ENCODE measurements around the gene ISG20.

Gene ISG20

GRCh38 chr15:88653200-88654064 is 14.6 kb downstream of the ISG20 start:
- no peak overlapping the region for H3K4me2 ChIP-seq (ENCODE audit: low read length)
- H3K36me3 ChIP-seq (ENCODE audit: control insufficient read depth, insufficient read depth, low read length) = no peaks in the 10 kb centered on the region
- no peaks in the 10 kb centered on the region for H3K27me3 ChIP-seq (ENCODE audit: control insufficient read depth, insufficient read depth, low read length)
- no peak for TF ChIP-seq CTCF (IDR thresholded peaks at IDR 0.05)
- H2AFZ ChIP-seq = no peak overlapping the region
- no peaks in the 10 kb centered on the region for H3K79me2 ChIP-seq
- no peaks in the 10 kb centered on the region for H3K9me3 ChIP-seq (ENCODE audit: control insufficient read depth, low read length)
- no peak overlapping the region for H3K4me3 ChIP-seq (ENCODE audit: low read depth, low read length)
- no peak overlapping the region for H3K9ac ChIP-seq
- peaks cover 2% of the 10 kb centered on the region for H3K4me1 ChIP-seq
- no peak overlapping the region for H3K27ac ChIP-seq

GRCh38 chr15:88654430-88655102 is 15.8 kb downstream of the ISG20 start:
- no peak overlapping the region for H3K4me3 ChIP-seq (ENCODE audit: low read depth, low read length)
- no peaks in the 10 kb centered on the region for H3K79me2 ChIP-seq
- no peaks in the 10 kb centered on the region for H3K9me3 ChIP-seq (ENCODE audit: control insufficient read depth, low read length)
- H3K9ac ChIP-seq = no peak overlapping the region
- H3K27ac ChIP-seq = no peak overlapping the region
- no peaks in the 10 kb centered on the region for H3K27me3 ChIP-seq (ENCODE audit: control insufficient read depth, insufficient read depth, low read length)
- peaks cover 2% of the 10 kb centered on the region for H3K4me1 ChIP-seq
- no peak overlapping the region for H3K4me2 ChIP-seq (ENCODE audit: low read length)
- H2AFZ ChIP-seq = no peak overlapping the region
- no peak for TF ChIP-seq CTCF (IDR thresholded peaks at IDR 0.05)
- no peaks in the 10 kb centered on the region for H3K36me3 ChIP-seq (ENCODE audit: control insufficient read depth, insufficient read depth, low read length)

- H3K79me2 ChIP-seq = no peaks in the 10 kb centered on the region
- no peak overlapping the region for H3K4me3 ChIP-seq (ENCODE audit: low read depth, low read length)
- TF ChIP-seq CTCF (IDR thresholded peaks at IDR 0.05) = no peak
- H3K9me3 ChIP-seq (ENCODE audit: control insufficient read depth, low read length) = no peaks in the 10 kb centered on the region
- no peak overlapping the region for H3K27ac ChIP-seq
- H2AFZ ChIP-seq = no peak overlapping the region
- H3K27me3 ChIP-seq (ENCODE audit: control insufficient read depth, insufficient read depth, low read length) = no peaks in the 10 kb centered on the region
- no peak overlapping the region for H3K9ac ChIP-seq
- H3K4me1 ChIP-seq = no peaks in the 10 kb centered on the region
- no peaks in the 10 kb centered on the region for H3K36me3 ChIP-seq (ENCODE audit: control insufficient read depth, insufficient read depth, low read length)
- no peak overlapping the region for H3K4me2 ChIP-seq (ENCODE audit: low read length)
Measured at GRCh38 chr15:88655103-88655553, 16.3 kb downstream of the ISG20 start.

GRCh38 chr15:88655800-88656488 is 17.1 kb downstream of the ISG20 start:
- Histone ChIP-seq H3K79me2 (no peaks in the 10 kb centered on the region), H2AFZ (no peak overlapping the region), H3K9me3 (ENCODE audit: control insufficient read depth, low read length) (no peaks in the 10 kb centered on the region), H3K4me3 (ENCODE audit: low read depth, low read length) (no peak overlapping the region), H3K36me3 (ENCODE audit: control insufficient read depth, insufficient read depth, low read length) (no peaks in the 10 kb centered on the region), H3K4me2 (ENCODE audit: low read length) (no peak overlapping the region), H3K27me3 (ENCODE audit: control insufficient read depth, insufficient read depth, low read length) (no peaks in the 10 kb centered on the region), H3K27ac (no peak overlapping the region), H3K9ac (no peak overlapping the region), H3K4me1 (no peaks in the 10 kb centered on the region)
- no peak for TF ChIP-seq CTCF (IDR thresholded peaks at IDR 0.05)
